Prostate gland (tissue), 2 donors: ENCODE data around the gene TROAP. TPM values are rescaled to one million over a fixed set of nuclear protein-coding genes. Genes with fewer than 3 reads are reported as not detected.
"Not testable (repeated sequence)": the region's sequence is repeated elsewhere in the genome, so short reads cannot be mapped to it uniquely, and the experiment has no call there.

Experiments
- DNase-seq: peaks from one replicate; pipeline ENCODE4 v3.0.0-alpha.2; 2019; ENCODE audit warnings: low spot score
- H3K27ac ChIP-seq, 2 donors: fragments of 200-600 bp; sonication (generic); 2 replicates each; pipeline ENCODE4 v1.5.1; 2017 to 2019
- H3K27me3 ChIP-seq: fragments of 200-600 bp; sonication (generic); replicated peaks from 2 replicates; pipeline ENCODE4 v1.5.1; 2019; ENCODE audit not compliant: insufficient read depth
- H3K36me3 ChIP-seq, 2 donors: fragments of 200-600 bp; sonication (generic); 1 replicate in 1 of 2; 2 replicates in 1 of 2; pipeline versions ENCODE4 v1.5.1 to v1.8.1; 2017 to 2019
- H3K4me1 ChIP-seq: fragments of 200-600 bp; sonication (generic); replicated peaks from 2 replicates; pipeline ENCODE4 v1.5.1; 2019
- H3K4me3 ChIP-seq, 2 donors: fragments of 200-600 bp; sonication (generic); 2 replicates each; pipeline ENCODE4 v1.5.1; 2017 to 2019
- H3K9me3 ChIP-seq: fragments of 200-600 bp; sonication (generic); 2 replicates; pipeline ENCODE4 v1.5.1; 2017
- CTCF ChIP-seq, 4 experiments: fragments of 200-600 bp in 2 of 4; fragments of 450-650 bp in 2 of 4; sonication (generic) in 2 of 4; IDR thresholded peaks; 1 replicate in 3 of 4; 2 replicates in 1 of 4; pipeline ENCODE4 v1.5.1; 2016 to 2019; ENCODE audit warnings: antibody characterized with exemption in 4 of 4, mild to moderate bottlenecking in 2 of 4, moderate library complexity in 2 of 4
- POLR2A ChIP-seq: fragments of 450-650 bp; IDR thresholded peaks from one replicate; pipeline ENCODE4 v1.6.1; 2016; ENCODE audit warnings: antibody characterized with exemption, mild to moderate bottlenecking
- POLR2AphosphoS5 ChIP-seq: sonication (generic); formaldehyde crosslinking; IDR thresholded peaks from one replicate; pipeline ENCODE4 v1.6.1; 2017; ENCODE audit warnings: antibody characterized with exemption
- WGBS: methylation state at CpG from one replicate; pipeline ENCODE4 v1.1.5; 2018; 5-methylcytosine and 5-hydroxymethylcytosine counted together
- intact Hi-C: fragments of 100-400 bp; cut with DNase I; formaldehyde crosslinking; loops from one replicate; pipeline ENCODE4 v1.14.2; 2022
- total RNA-seq, 2 donors: library from RNA; depleted of rRNA; stranded (reverse); fragments of >200 nt; gene quantifications; one replicate each; pipeline ENCODE4 v1.1.0, GENCODE V29; 2016

Gene TROAP
- total RNA-seq, 2 donors from 2014 or later = 0.46 to 5.2 TPM

GRCh38 chr12:49277466-49277865 lies 45.6 kb upstream of the TROAP start:
- no peak for DNase-seq
- no peak overlapping the region for H3K4me3 ChIP-seq
- H3K36me3 ChIP-seq = no peaks in the 10 kb centered on the region
- no peaks in the 10 kb centered on the region for H3K27me3 ChIP-seq
- WGBS = 85% methylated on average over 7 of the region's 7 CpGs
- H3K4me1 ChIP-seq = no peaks in the 10 kb centered on the region
- H3K27ac ChIP-seq = no peak overlapping the region
- no peaks in the 10 kb centered on the region for H3K9me3 ChIP-seq
- TF ChIP-seq POLR2A (no peak), POLR2AphosphoS5 (no peak)
- intact Hi-C loops = no loop called here

- Histone ChIP-seq H3K4me1 (no peaks in the 10 kb centered on the region), H3K27ac (no peak overlapping the region), H3K36me3 (no peaks in the 10 kb centered on the region), H3K27me3 (no peaks in the 10 kb centered on the region), H3K4me3 (no peak overlapping the region), H3K9me3 (no peaks in the 10 kb centered on the region)
- no peak for DNase-seq
- intact Hi-C loops = no loop called here
- TF ChIP-seq CTCF (IDR thresholded peaks at IDR 0.05) (no peak), POLR2AphosphoS5 (no peak), POLR2A (no peak)
- 58% methylated on average over 7 of the region's 7 CpGs for WGBS
These were observed 43.3 kb upstream of the TROAP start for GRCh38 chr12:49279706-49280159.

GRCh38 chr12:49280545-49280944 lies 42.5 kb upstream of the TROAP start:
- H3K4me3 ChIP-seq, H3K9me3 ChIP-seq, H3K36me3 ChIP-seq, H3K27me3 ChIP-seq, DNase-seq, H3K4me1 ChIP-seq, intact Hi-C loops, H3K27ac ChIP-seq: not testable (repeated sequence)
- 93% methylated on average over 6 of the region's 6 CpGs for WGBS

- no peak for DNase-seq
- TF ChIP-seq POLR2AphosphoS5 (no peak), POLR2A (no peak), CTCF (IDR thresholded peaks at IDR 0.05) (no peak)
- no peaks in the 10 kb centered on the region for H3K36me3 ChIP-seq
- 88% methylated on average over 5 of the region's 5 CpGs for WGBS
- intact Hi-C loops = no loop called here
- H3K27ac ChIP-seq = no peak overlapping the region
- H3K27me3 ChIP-seq = no peaks in the 10 kb centered on the region
- no peaks in the 10 kb centered on the region for H3K9me3 ChIP-seq
- no peak overlapping the region for H3K4me3 ChIP-seq
- no peaks in the 10 kb centered on the region for H3K4me1 ChIP-seq
These were observed 40.8 kb upstream of the TROAP start for GRCh38 chr12:49282302-49282701.

- 67% methylated on average over 3 of the region's 6 CpGs for WGBS
- H3K4me1 ChIP-seq, H3K27me3 ChIP-seq, DNase-seq, intact Hi-C loops, H3K4me3 ChIP-seq, H3K27ac ChIP-seq, H3K36me3 ChIP-seq, H3K9me3 ChIP-seq: not testable (repeated sequence)
These were observed 40.2 kb upstream of the TROAP start for GRCh38 chr12:49282740-49283375.

- H3K9me3 ChIP-seq = no peaks in the 10 kb centered on the region
- 89% methylated on average over 19 of the region's 25 CpGs for WGBS
- no peaks in the 10 kb centered on the region for H3K36me3 ChIP-seq
- intact Hi-C loops = no loop called here
- no peak for DNase-seq
- H3K4me3 ChIP-seq = no peak overlapping the region
- H3K27ac ChIP-seq = no peak overlapping the region
- no peaks in the 10 kb centered on the region for H3K27me3 ChIP-seq
- TF ChIP-seq POLR2A (no peak), CTCF (IDR thresholded peaks at IDR 0.05) (no peak)
- H3K4me1 ChIP-seq = no peaks in the 10 kb centered on the region
These were observed 39.3 kb upstream of the TROAP start for GRCh38 chr12:49283541-49284429.
